Activated CD4-positive, alpha-beta T cell treated with anti-CD3 and anti-CD28 coated beads, Interleukin-2, amount 10 ng/mL, durations not matched to agents 24 days and 14 days (primary cell): ENCODE results near the gene REPIN1. TPM values are rescaled to one million over a fixed set of nuclear protein-coding genes. Genes with fewer than 3 reads are reported as not detected.

Source experiments
- DNase-seq: peaks from one replicate; pipeline ENCODE4 v3.0.0; 2022
- H3K27ac Mint-ChIP-seq: one replicate; pipeline ENCODE4 v1.8.0; 2022; ENCODE audit warnings: mild to moderate bottlenecking, mixed read lengths
- H3K27me3 Mint-ChIP-seq: one replicate; pipeline ENCODE4 v1.8.0; 2022; ENCODE audit warnings: mixed read lengths
- H3K36me3 Mint-ChIP-seq: one replicate; pipeline ENCODE4 v1.8.0; 2022; ENCODE audit warnings: low read depth, mild to moderate bottlenecking, mixed read lengths
- H3K4me1 Mint-ChIP-seq: one replicate; pipeline ENCODE4 v1.8.0; 2021; ENCODE audit warnings: mixed read lengths
- H3K4me3 Mint-ChIP-seq: one replicate; pipeline ENCODE4 v1.8.0; 2022; ENCODE audit warnings: mild to moderate bottlenecking, moderate library complexity, mixed read lengths
- H3K9me3 Mint-ChIP-seq: one replicate; pipeline ENCODE4 v1.8.0; 2021; ENCODE audit warnings: mixed read lengths
- intact Hi-C: fragments of 100-400 bp; cut with micrococcal nuclease; formaldehyde crosslinking; loops from one replicate; pipeline ENCODE4 v1.15.1; 2023
- total RNA-seq: library from RNA; stranded (reverse); gene quantifications from 2 replicates; pipeline ENCODE4 v1.2.3, GENCODE V29; 2022

Gene REPIN1
- total RNA-seq, 1 donor from 2014 or later = 79.7 TPM

GRCh38 chr7:150371131-150371995 is 2.7 kb downstream of the REPIN1 start:
- no peak overlapping the region for H3K4me3 Mint-ChIP-seq
- H3K9me3 Mint-ChIP-seq = no peaks in the 10 kb centered on the region
- H3K36me3 Mint-ChIP-seq = peaks cover 30% of the 10 kb centered on the region
- peaks cover 43% of the 10 kb centered on the region for H3K4me1 Mint-ChIP-seq
- intact Hi-C loops = loop anchor here (10.0 kb wide), 1 partner anchor 713 kb away; the partner anchor contains the start of genes AGAP3, FASTK and TMUB1
- H3K27ac Mint-ChIP-seq = no peak overlapping the region
- no peaks in the 10 kb centered on the region for H3K27me3 Mint-ChIP-seq
- DNase-seq = no peak

- Mint-ChIP-seq H3K4me3 (no peak overlapping the region), H3K9me3 (no peaks in the 10 kb centered on the region), H3K27me3 (no peaks in the 10 kb centered on the region), H3K4me1 (peaks cover 47% of the 10 kb centered on the region), H3K27ac (no peak overlapping the region), H3K36me3 (peaks cover 30% of the 10 kb centered on the region)
- intact Hi-C loops = loop anchor here (10.0 kb wide), 1 partner anchor 713 kb away; the partner anchor contains the start of genes AGAP3, FASTK and TMUB1
- no peak for DNase-seq
These were observed 3.3 kb downstream of the REPIN1 start for GRCh38 chr7:150371996-150372270.

- DNase-seq = no peak
These were observed 3.8 kb downstream of the REPIN1 start for GRCh38 chr7:150372271-150373048.

GRCh38 chr7:150373049-150373801 is 4.6 kb downstream of the REPIN1 start:
- intact Hi-C loops = loop anchor here (10.0 kb wide), 1 partner anchor 712 kb away; the partner anchor contains the start of genes AGAP3, FASTK and TMUB1
- Mint-ChIP-seq H3K4me1 (peaks cover 50% of the 10 kb centered on the region), H3K4me3 (no peak overlapping the region), H3K27ac (no peak overlapping the region), H3K36me3 (peaks cover 30% of the 10 kb centered on the region), H3K27me3 (no peaks in the 10 kb centered on the region), H3K9me3 (no peaks in the 10 kb centered on the region)
- DNase-seq = no peak

More at GRCh38 chr7:150372271-150373048, 3.8 kb downstream of the REPIN1 start:
- H3K4me3 Mint-ChIP-seq = no peak overlapping the region
- intact Hi-C loops = loop anchor here (10.0 kb wide), 1 partner anchor 712 kb away; the partner anchor contains the start of genes AGAP3, FASTK and TMUB1
- no peak overlapping the region for H3K27ac Mint-ChIP-seq
- peaks cover 50% of the 10 kb centered on the region for H3K4me1 Mint-ChIP-seq
- H3K36me3 Mint-ChIP-seq = peaks cover 30% of the 10 kb centered on the region
- H3K9me3 Mint-ChIP-seq = no peaks in the 10 kb centered on the region
- H3K27me3 Mint-ChIP-seq = no peaks in the 10 kb centered on the region

- H3K4me3 Mint-ChIP-seq = no peak overlapping the region
- H3K9me3 Mint-ChIP-seq = no peaks in the 10 kb centered on the region
- H3K36me3 Mint-ChIP-seq = peaks cover 30% of the 10 kb centered on the region
- H3K27ac Mint-ChIP-seq = no peak overlapping the region
- DNase-seq = no peak
- H3K27me3 Mint-ChIP-seq = no peaks in the 10 kb centered on the region
- H3K4me1 Mint-ChIP-seq = peaks cover 49% of the 10 kb centered on the region
- intact Hi-C loops = loop anchor here (10.0 kb wide), 1 partner anchor 711 kb away; the partner anchor contains the start of genes AGAP3, FASTK and TMUB1
These were observed 5.4 kb downstream of the REPIN1 start for GRCh38 chr7:150374026-150374425.

- intact Hi-C loops = loop anchor here (10.0 kb wide), 1 partner anchor 710 kb away; the partner anchor contains the start of genes AGAP3, FASTK and TMUB1
These were observed 5.8 kb downstream of the REPIN1 start for GRCh38 chr7:150374472-150374871.

GRCh38 chr7:150375662-150376521 is 7.3 kb downstream of the REPIN1 start:
- no peaks in the 10 kb centered on the region for H3K9me3 Mint-ChIP-seq
- no peaks in the 10 kb centered on the region for H3K27me3 Mint-ChIP-seq
- peaks cover 23% of the 10 kb centered on the region for H3K36me3 Mint-ChIP-seq
- H3K4me3 Mint-ChIP-seq = peak overlapping the region; percentile 55
- H3K27ac Mint-ChIP-seq = peak overlapping the region; percentile 78
- H3K4me1 Mint-ChIP-seq = peaks cover 46% of the 10 kb centered on the region
- peak; percentile 75 for DNase-seq
- intact Hi-C loops = loop anchor here (5.0 to 10.0 kb wide), 3 partner anchors 46 to 709 kb away; partner anchors contain the start of genes AGAP3, FASTK and TMUB1

More at GRCh38 chr7:150374472-150374871, 5.8 kb downstream of the REPIN1 start:
- Mint-ChIP-seq H3K9me3 (no peaks in the 10 kb centered on the region), H3K4me3 (no peak overlapping the region), H3K27me3 (no peaks in the 10 kb centered on the region), H3K36me3 (peaks cover 28% of the 10 kb centered on the region), H3K27ac (peak overlapping the region; percentile 2), H3K4me1 (peaks cover 49% of the 10 kb centered on the region)
- DNase-seq = no peak

GRCh38 chr7:150376560-150376959 is 7.9 kb downstream of the REPIN1 start:
- intact Hi-C loops = loop anchor here (5.0 to 10.0 kb wide), 3 partner anchors 46 to 708 kb away; partner anchors contain the start of genes AGAP3, FASTK and TMUB1
- peaks cover 47% of the 10 kb centered on the region for H3K4me1 Mint-ChIP-seq
- peak overlapping the region; percentile 55 for H3K4me3 Mint-ChIP-seq

GRCh38 chr7:150377196-150377595 is 8.6 kb downstream of the REPIN1 start:
- Mint-ChIP-seq H3K4me1 (peaks cover 47% of the 10 kb centered on the region), H3K4me3 (no peak overlapping the region)

More at GRCh38 chr7:150376560-150376959, 7.9 kb downstream of the REPIN1 start:
- Mint-ChIP-seq H3K9me3 (no peaks in the 10 kb centered on the region), H3K27me3 (no peaks in the 10 kb centered on the region), H3K27ac (peak overlapping the region; percentile 78), H3K36me3 (peaks cover 22% of the 10 kb centered on the region)
- no peak for DNase-seq

GRCh38 chr7:150377635-150378034 is 9.0 kb downstream of the REPIN1 start:
- DNase-seq = no peak
- peak overlapping the region; percentile 96 for H3K4me3 Mint-ChIP-seq
- peaks cover 19% of the 10 kb centered on the region for H3K36me3 Mint-ChIP-seq
- H3K27me3 Mint-ChIP-seq = no peaks in the 10 kb centered on the region
- intact Hi-C loops = loop anchor here (1.0 to 10.0 kb wide), 5 partner anchors 8 to 707 kb away; partner anchors contain the start of genes AGAP3, FASTK and TMUB1
- no peaks in the 10 kb centered on the region for H3K9me3 Mint-ChIP-seq
- peaks cover 47% of the 10 kb centered on the region for H3K4me1 Mint-ChIP-seq
- H3K27ac Mint-ChIP-seq = peak overlapping the region; percentile 6

More at GRCh38 chr7:150377196-150377595, 8.6 kb downstream of the REPIN1 start:
- no peaks in the 10 kb centered on the region for H3K27me3 Mint-ChIP-seq
- H3K27ac Mint-ChIP-seq = peak overlapping the region; percentile 6
- no peak for DNase-seq
- H3K36me3 Mint-ChIP-seq = peaks cover 22% of the 10 kb centered on the region
- H3K9me3 Mint-ChIP-seq = no peaks in the 10 kb centered on the region
- intact Hi-C loops = loop anchor here (5.0 to 10.0 kb wide), 3 partner anchors 45 to 708 kb away; partner anchors contain the start of genes AGAP3, FASTK and TMUB1

GRCh38 chr7:150378115-150378852 is 9.7 kb downstream of the REPIN1 start:
- intact Hi-C loops = loop anchor here (1.0 to 10.0 kb wide), 5 partner anchors 9 to 707 kb away; partner anchors contain the start of genes AGAP3, FASTK and TMUB1
- Mint-ChIP-seq H3K4me1 (peaks cover 47% of the 10 kb centered on the region), H3K27me3 (no peaks in the 10 kb centered on the region), H3K4me3 (peak overlapping the region; percentile 96), H3K9me3 (no peaks in the 10 kb centered on the region), H3K27ac (peak overlapping the region; percentile 79), H3K36me3 (peaks cover 14% of the 10 kb centered on the region)
- peak; percentile 80 for DNase-seq
